HFF-Myc (cell line): ENCODE results near the gene PACRG.

ENCODE experiments used
- DNase-seq: peaks from one replicate; pipeline ENCODE4 v3.0.0-alpha.2; 2011; ENCODE audit warnings: low read depth; ENCODE audit errors: extremely low read depth
- H3K4me3 ChIP-seq: replicated peaks from 2 replicates; pipeline ENCODE4 v1.5.1; 2011; ENCODE audit warnings: low read depth, mild to moderate bottlenecking, control low read depth, low read length
- TF ChIP-seq, protein P1 (sequence below): IDR thresholded peaks from 2 replicates; pipeline ENCODE4 v1.5.1; 2012; ENCODE audit warnings: mild to moderate bottlenecking, low read depth, low read length, control low read depth; ENCODE audit errors: missing control alignments

The PACRG gene

DNA sequence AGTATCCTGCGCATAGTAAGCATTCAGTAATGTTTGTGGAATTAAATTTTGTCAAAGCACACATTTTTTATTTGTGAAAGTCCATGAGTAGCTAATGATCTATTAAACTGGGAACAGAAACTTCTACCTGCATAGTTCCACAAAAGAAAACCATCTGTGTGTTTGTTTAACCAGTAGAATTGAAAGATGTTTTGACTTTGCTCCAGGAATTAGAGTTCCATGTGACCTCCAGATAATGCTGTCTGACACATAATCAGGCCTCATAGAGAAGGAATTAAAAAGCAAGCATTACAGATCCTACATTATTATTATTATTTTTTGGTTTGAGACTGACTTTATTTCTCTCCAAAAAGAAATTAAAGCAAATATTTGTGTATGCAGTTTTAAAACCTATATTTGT, 126.5 kb downstream of the PACRG start:
- no peak for DNase-seq
- TF ChIP-seq, protein P1, sequence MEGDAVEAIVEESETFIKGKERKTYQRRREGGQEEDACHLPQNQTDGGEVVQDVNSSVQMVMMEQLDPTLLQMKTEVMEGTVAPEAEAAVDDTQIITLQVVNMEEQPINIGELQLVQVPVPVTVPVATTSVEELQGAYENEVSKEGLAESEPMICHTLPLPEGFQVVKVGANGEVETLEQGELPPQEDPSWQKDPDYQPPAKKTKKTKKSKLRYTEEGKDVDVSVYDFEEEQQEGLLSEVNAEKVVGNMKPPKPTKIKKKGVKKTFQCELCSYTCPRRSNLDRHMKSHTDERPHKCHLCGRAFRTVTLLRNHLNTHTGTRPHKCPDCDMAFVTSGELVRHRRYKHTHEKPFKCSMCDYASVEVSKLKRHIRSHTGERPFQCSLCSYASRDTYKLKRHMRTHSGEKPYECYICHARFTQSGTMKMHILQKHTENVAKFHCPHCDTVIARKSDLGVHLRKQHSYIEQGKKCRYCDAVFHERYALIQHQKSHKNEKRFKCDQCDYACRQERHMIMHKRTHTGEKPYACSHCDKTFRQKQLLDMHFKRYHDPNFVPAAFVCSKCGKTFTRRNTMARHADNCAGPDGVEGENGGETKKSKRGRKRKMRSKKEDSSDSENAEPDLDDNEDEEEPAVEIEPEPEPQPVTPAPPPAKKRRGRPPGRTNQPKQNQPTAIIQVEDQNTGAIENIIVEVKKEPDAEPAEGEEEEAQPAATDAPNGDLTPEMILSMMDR = no peak
- no peak overlapping the region for H3K4me3 ChIP-seq

DNA sequence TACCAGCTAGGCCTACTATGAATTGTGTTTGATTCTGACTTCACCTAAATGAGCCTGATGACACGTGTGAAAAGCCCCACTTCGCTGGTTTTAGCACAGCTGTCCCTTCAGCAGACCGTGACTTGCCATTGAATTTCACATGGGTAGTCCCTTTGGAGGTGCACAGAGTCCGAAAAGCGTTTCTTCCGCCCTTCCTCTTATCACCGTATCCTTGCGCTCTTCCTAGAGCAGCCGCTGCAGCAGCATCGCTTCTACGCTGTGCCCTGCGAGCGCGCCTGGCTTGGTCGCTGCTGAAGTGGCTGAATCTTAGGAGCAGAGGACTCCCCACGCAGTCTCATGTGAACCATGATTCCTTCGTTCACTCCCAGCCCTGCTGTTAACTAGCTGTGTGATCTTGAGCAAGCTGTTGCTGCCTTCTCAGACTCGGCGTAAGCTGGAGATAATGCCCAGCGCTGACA, 127.0 kb downstream of the PACRG start:
- no peak overlapping the region for H3K4me3 ChIP-seq
- TF ChIP-seq, protein P1 = no peak
- DNase-seq = no peak

DNA sequence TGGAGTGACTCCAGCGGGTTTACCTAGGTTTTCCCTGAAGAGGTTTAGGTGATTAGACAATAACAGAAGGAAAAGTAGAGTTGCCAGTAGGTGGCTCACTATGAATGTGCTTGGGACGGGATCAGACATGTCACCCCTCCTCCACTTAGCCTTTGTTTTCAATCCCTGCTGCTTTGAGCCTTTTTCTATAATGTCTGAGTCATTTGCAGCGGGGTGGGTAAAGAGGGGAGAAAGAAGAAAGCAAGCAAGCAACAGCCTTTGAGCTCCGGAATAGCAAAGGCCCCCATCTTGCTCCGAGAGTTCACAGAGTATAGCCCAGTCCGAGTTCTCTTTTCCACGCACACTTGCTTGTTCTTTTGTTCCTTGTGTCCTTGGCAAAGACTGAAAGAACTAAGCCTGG, 129.1 kb downstream of the PACRG start:
- peak; percentile 75 for DNase-seq
- TF ChIP-seq, protein P1 = peak; percentile 63
- H3K4me3 ChIP-seq = 0 out of 2 replicates have a peak overlapping the region, but pooled peaks have one; percentile 7

DNA sequence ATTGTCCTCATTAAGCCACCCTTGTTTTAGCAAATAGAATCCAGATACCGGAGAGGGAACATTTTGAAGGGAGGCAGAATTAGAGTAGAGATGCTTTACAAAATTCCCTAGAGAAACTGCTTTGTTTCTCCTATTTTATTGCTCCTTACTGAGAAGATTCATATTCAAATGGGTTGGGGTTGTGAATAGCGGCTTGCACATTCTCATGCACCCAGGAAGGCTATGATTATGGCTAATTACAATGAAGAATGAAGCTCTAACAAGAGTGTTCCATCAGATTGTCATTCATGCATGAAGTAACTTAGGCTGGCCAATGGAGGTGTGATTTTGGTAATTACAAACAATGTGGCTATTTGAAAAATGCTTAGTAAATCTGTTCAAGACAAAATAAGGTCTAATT, 129.6 kb downstream of the PACRG start:
- DNase-seq = no peak
- 0 out of 2 replicates have a peak overlapping the region, but pooled peaks have one; percentile 7 for H3K4me3 ChIP-seq

DNA sequence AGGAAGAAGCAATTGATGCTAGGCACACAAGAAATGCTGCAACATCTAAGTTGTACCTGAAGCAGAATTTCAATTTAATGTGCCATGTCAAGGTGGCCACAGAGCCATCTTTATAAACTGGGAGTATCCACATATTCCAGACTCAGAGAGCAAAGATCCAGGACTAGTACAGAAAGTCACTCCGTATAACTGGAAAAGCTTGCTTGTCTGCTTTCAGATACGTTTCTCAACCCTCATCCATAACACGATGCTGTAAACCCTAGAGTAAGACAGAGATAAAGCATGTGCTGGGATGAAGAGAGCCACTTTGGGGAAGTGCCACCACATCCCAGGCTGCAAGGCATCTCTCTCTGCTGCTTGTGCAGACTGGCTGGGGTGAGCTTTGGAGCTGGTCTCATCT, 134.7 kb downstream of the PACRG start:
- TF ChIP-seq, protein P1 = no peak
- H3K4me3 ChIP-seq = no peak overlapping the region
- DNase-seq = no peak

More for the DNA sequence above, 129.6 kb downstream of the PACRG start:
- TF ChIP-seq, protein P1 = no peak

DNA sequence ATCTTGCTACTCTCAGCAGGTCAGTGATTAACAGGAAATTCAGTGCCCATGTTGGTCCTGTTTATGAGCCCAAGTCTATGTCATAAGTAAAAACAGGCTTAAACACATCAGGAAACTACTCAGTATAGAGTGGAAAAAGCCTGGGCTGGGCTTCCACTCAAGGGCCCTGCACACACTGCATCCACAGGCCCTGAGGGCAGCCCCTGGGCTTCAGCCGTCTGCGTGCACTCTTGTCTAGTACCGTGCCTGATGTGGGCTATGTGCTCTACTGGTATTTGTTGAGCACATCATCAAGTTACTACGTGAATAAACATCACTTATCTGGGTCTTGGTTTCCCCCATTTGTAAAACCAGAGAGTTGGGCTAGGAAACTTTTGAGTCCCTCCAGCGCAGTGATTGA, 135.2 kb downstream of the PACRG start:
- no peak for DNase-seq
- no peak overlapping the region for H3K4me3 ChIP-seq
- TF ChIP-seq, protein P1 = no peak

DNA sequence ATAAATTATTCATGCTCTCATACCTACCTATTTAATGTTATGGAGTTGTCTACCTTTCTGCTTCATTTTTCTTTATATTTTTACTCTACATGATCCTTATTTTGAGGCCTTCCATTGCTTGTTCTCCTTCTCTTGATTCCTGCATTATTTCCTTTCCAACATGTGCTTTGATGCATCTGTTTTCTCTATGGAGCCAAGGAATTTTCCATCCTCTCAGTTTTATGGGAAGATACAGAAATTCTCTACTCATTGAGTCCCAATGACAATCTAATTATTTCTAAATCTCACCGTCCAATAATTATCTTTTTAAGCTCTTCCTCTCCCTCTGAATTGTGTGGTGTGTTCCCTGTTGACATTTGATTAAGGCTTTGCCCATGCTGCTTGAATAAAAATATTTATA, 136.0 kb downstream of the PACRG start:
- H3K4me3 ChIP-seq = no peak overlapping the region
- TF ChIP-seq, protein P1 = no peak
- no peak for DNase-seq
